Natural killer cell (primary cell): ENCODE measurements around the gene TAB2. TPM values are rescaled to one million over a fixed set of nuclear protein-coding genes. Genes with fewer than 3 reads are reported as not detected.

Experiments
- ATAC-seq, 3 donors: fragments of 150-1000 bp in 2 of 3; fragments of 200-7000 bp in 1 of 3; cut with Tn5 transposase; 1 replicate in 1 of 3; 2 replicates in 2 of 3; pipeline ENCODE4 v1.10.0; 2021; ENCODE audit warnings: mild to moderate bottlenecking in 2 of 3, moderate library complexity in 2 of 3
- DNase-seq, 2 donors: peaks; one replicate each; pipeline versions ENCODE4 v3.0.0 to v3.0.0-alpha.2; 2013 to 2021; ENCODE audit warnings: mixed read lengths in 1 of 2
- H3K27ac ChIP-seq: one replicate; pipeline ENCODE4 v1.5.1; 2013; ENCODE audit warnings: mild to moderate bottlenecking, low read length
- H3K27me3 ChIP-seq: one replicate; pipeline ENCODE4 v1.6.1; 2013; ENCODE audit warnings: low read length; ENCODE audit not compliant: control insufficient read depth, insufficient read depth
- H3K36me3 ChIP-seq: one replicate; pipeline ENCODE4 v1.6.1; 2013; ENCODE audit warnings: low read length; ENCODE audit not compliant: control insufficient read depth, insufficient read depth
- H3K4me1 ChIP-seq: one replicate; pipeline ENCODE4 v1.6.1; 2013; ENCODE audit warnings: low read length; ENCODE audit not compliant: control insufficient read depth, insufficient read depth
- H3K4me3 ChIP-seq: one replicate; pipeline ENCODE4 v1.5.1; 2013; ENCODE audit warnings: low read length
- H3K9me3 ChIP-seq: one replicate; pipeline ENCODE4 v1.6.1; 2013; ENCODE audit warnings: low read length; ENCODE audit not compliant: control insufficient read depth, insufficient read depth
- H3K27ac Mint-ChIP-seq, 2 donors: one replicate each; pipeline ENCODE4 v1.8.0; 2022; ENCODE audit warnings: mild to moderate bottlenecking in 2 of 2, mixed read lengths in 2 of 2, moderate library complexity in 1 of 2
- H3K27me3 Mint-ChIP-seq, 2 donors: one replicate each; pipeline ENCODE4 v1.8.0; 2022; ENCODE audit warnings: low read depth in 2 of 2, mixed read lengths in 2 of 2
- H3K36me3 Mint-ChIP-seq: one replicate; pipeline ENCODE4 v1.8.0; 2022; ENCODE audit warnings: mixed read lengths
- H3K4me1 Mint-ChIP-seq, 2 donors: one replicate each; pipeline ENCODE4 v1.8.0; 2022; ENCODE audit warnings: mixed read lengths in 2 of 2
- H3K4me3 Mint-ChIP-seq: one replicate; pipeline ENCODE4 v1.8.0; 2022; ENCODE audit warnings: mild to moderate bottlenecking, moderate library complexity, mixed read lengths
- H3K9me3 Mint-ChIP-seq, 2 donors: one replicate each; pipeline ENCODE4 v1.8.0; 2022; ENCODE audit warnings: mixed read lengths in 2 of 2
- WGBS: methylation state at CpG from one replicate; pipeline ENCODE4 v1.1.7; 2013; ENCODE audit warnings: missing lambda C conversion rate; ENCODE audit not compliant: insufficient coverage; 5-methylcytosine and 5-hydroxymethylcytosine counted together
- intact Hi-C: fragments of 100-400 bp; cut with micrococcal nuclease; formaldehyde crosslinking; loops from one replicate; pipeline ENCODE4 v1.14.2; 2022
- total RNA-seq, 4 donors: library from RNA; stranded (reverse); fragments of 120-200 nt in 1 of 4; gene quantifications; one replicate each; pipeline versions ENCODE4 v1.2.3 to v1.2.4, GENCODE V29; 2013 to 2022
- TF ChIP-seq, protein P1 (sequence below): fragments of 200-600 bp; IDR thresholded peaks from one replicate; pipeline ENCODE4 v1.8.0; 2022; ENCODE audit warnings: antibody characterized with exemption

The TAB2 gene
- total RNA-seq, 3 donors from 2014 or later (not counting 1 experiment from before 2014, with no cell fraction given), result 65.7 to 74.9 (median 68.9) TPM

DNA sequence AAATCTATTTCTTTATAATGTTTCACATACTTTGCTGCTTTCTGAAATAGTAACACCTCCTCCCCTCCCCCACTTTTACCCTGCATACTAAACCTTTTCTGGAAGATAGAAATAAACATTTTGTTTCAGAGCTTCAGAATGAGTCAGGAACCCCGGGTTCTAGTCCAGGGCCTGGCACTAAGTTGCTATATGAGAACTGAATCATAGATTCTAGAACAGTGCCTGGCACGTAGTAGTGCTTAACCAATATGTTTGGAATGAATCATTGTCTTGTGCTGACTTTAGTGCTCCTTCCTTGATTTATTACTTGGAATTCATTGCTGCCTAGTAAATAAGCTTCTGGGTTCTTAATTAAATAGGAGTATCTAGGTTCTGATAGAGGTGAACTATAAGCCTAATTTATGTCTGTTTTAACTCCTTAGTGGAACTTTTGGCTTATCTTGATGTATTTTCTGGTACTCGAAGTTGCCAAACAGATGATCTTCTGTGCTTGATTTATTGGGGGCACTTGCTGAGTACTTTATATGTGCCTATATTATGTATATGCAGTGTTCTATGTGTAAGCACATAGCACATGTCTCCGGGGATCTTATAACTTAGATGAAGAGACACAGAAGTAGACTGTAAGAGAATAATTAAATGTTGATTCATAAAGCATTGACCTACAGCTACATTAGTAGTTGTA is 18.6 kb downstream of the TAB2 start:
- intact Hi-C loops, result loop anchor here (2.0 kb wide), 1 partner anchor 17 kb away; no protein-coding TSS in a partner anchor
- H3K27me3 Mint-ChIP-seq, result no peaks in the 10 kb centered on the region
- H3K4me3 Mint-ChIP-seq, result peak overlapping the region; percentile 9
- no peaks in the 10 kb centered on the region for H3K36me3 ChIP-seq
- no peaks in the 10 kb centered on the region for H3K27me3 ChIP-seq
- TF ChIP-seq, protein P1, sequence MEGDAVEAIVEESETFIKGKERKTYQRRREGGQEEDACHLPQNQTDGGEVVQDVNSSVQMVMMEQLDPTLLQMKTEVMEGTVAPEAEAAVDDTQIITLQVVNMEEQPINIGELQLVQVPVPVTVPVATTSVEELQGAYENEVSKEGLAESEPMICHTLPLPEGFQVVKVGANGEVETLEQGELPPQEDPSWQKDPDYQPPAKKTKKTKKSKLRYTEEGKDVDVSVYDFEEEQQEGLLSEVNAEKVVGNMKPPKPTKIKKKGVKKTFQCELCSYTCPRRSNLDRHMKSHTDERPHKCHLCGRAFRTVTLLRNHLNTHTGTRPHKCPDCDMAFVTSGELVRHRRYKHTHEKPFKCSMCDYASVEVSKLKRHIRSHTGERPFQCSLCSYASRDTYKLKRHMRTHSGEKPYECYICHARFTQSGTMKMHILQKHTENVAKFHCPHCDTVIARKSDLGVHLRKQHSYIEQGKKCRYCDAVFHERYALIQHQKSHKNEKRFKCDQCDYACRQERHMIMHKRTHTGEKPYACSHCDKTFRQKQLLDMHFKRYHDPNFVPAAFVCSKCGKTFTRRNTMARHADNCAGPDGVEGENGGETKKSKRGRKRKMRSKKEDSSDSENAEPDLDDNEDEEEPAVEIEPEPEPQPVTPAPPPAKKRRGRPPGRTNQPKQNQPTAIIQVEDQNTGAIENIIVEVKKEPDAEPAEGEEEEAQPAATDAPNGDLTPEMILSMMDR, result no peak
- H3K36me3 Mint-ChIP-seq, result no peaks in the 10 kb centered on the region
- ATAC-seq (peak in 1 of 3 donors; percentile 53), DNase-seq (no peak)
- H3K4me1 ChIP-seq, result no peaks in the 10 kb centered on the region
- no peak overlapping the region for H3K4me3 ChIP-seq
- 63% methylated on average over 4 of the region's 4 CpGs for WGBS
- H3K9me3 Mint-ChIP-seq, result no peaks in the 10 kb centered on the region
- peaks cover 71 to 73% of the 10 kb centered on the region in 2 donors for H3K4me1 Mint-ChIP-seq
- H3K27ac Mint-ChIP-seq, result peak overlapping the region; percentile 6 to 45
- H3K9me3 ChIP-seq, result no peaks in the 10 kb centered on the region
- no peak overlapping the region for H3K27ac ChIP-seq

DNA sequence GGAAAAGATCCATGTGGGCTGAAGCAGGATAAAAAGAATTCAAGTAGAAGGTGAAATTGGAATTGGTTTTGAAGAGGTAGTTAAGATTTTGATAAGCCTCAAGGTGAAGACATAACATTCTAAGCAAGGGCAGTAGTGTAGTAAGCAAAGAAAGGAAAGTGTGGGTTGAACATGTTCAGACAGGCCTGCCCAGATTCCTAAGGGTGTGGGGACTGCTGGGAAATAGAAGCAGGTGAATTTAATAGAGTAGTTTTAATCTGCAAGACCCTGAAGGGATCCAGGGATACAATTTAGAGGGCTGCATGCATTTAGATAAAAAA is 19.1 kb downstream of the TAB2 start:
- H3K4me3 Mint-ChIP-seq, result peak overlapping the region; percentile 9
- H3K27me3 Mint-ChIP-seq, result no peaks in the 10 kb centered on the region
- no peak overlapping the region for H3K4me3 ChIP-seq
- H3K27ac ChIP-seq, result no peak overlapping the region
- DNase-seq, result no peak
- H3K9me3 ChIP-seq, result no peaks in the 10 kb centered on the region
- intact Hi-C loops, result no loop called here
- no peaks in the 10 kb centered on the region for H3K36me3 Mint-ChIP-seq
- H3K36me3 ChIP-seq, result no peaks in the 10 kb centered on the region
- H3K9me3 Mint-ChIP-seq, result no peaks in the 10 kb centered on the region
- no peaks in the 10 kb centered on the region for H3K4me1 ChIP-seq
- no peak for ATAC-seq
- peaks cover 71 to 73% of the 10 kb centered on the region in 2 donors for H3K4me1 Mint-ChIP-seq
- H3K27me3 ChIP-seq, result no peaks in the 10 kb centered on the region
- H3K27ac Mint-ChIP-seq, result peak overlapping the region; percentile 6 to 45
- TF ChIP-seq, protein P1, result no peak

DNA sequence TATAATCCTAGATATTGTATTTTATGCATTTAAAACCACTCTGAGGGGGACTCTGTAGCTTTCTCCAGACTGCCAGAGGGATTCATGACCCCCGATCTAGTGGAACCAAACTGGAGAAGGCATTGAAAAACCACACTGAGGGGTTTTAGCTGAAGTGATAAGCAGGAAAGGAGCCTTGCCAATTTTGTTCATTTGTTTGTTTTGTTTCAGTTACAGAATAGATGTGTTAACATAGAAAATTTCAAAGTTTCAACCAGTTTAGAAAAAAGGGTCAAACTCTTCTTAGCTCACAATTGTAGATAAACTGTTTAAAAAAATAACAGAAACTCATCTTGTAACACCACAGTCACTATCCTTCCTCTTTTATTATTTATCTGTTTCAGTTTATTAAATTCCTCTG is 19.8 kb downstream of the TAB2 start:
- H3K36me3 Mint-ChIP-seq, result no peaks in the 10 kb centered on the region
- 25% methylated on average over 1 of the region's 1 CpG for WGBS
- TF ChIP-seq, protein P1, result no peak
- Histone ChIP-seq H3K9me3 (no peaks in the 10 kb centered on the region), H3K36me3 (no peaks in the 10 kb centered on the region), H3K4me3 (no peak overlapping the region), H3K4me1 (no peaks in the 10 kb centered on the region), H3K27me3 (no peaks in the 10 kb centered on the region), H3K27ac (no peak overlapping the region)
- no peak for DNase-seq
- H3K27me3 Mint-ChIP-seq, result no peaks in the 10 kb centered on the region
- no peak overlapping the region for H3K4me3 Mint-ChIP-seq
- H3K27ac Mint-ChIP-seq, result peak overlapping the region in 1 of 2 donors; percentile 19
- peaks cover 71 to 73% of the 10 kb centered on the region in 2 donors for H3K4me1 Mint-ChIP-seq
- ATAC-seq, result no peak
- H3K9me3 Mint-ChIP-seq, result no peaks in the 10 kb centered on the region
- intact Hi-C loops, result no loop called here

DNA sequence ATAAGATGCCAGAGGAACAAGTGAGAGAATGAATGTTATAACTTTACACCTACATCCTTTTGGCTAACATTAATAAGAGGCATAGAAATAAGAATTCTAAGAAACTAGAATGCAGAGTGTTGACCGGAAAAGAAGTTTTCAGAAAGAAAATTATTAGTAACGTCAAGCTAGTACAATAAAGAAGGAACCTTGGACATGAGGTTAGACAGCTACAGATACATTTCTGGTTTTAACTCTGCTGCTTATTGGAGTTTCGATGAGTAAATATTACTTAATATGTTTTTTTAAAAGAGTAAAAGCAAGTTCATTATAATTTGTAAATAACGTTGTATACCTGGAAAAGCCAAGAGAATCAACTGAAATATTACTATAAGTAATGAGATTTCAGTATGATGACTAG is 22.7 kb downstream of the TAB2 start:
- TF ChIP-seq, protein P1, result no peak
- Mint-ChIP-seq H3K36me3 (no peaks in the 10 kb centered on the region), H3K27ac (no peak overlapping the region), H3K4me3 (no peak overlapping the region), H3K4me1 (peaks cover 67 to 69% of the 10 kb centered on the region in 2 donors), H3K9me3 (no peaks in the 10 kb centered on the region), H3K27me3 (no peaks in the 10 kb centered on the region)
- Histone ChIP-seq H3K27me3 (no peaks in the 10 kb centered on the region), H3K4me3 (no peak overlapping the region), H3K9me3 (no peaks in the 10 kb centered on the region), H3K27ac (no peak overlapping the region), H3K4me1 (no peaks in the 10 kb centered on the region), H3K36me3 (no peaks in the 10 kb centered on the region)
- DNase-seq (no peak), ATAC-seq (no peak)
- intact Hi-C loops, result no loop called here
- WGBS, result 81% methylated on average over 2 of the region's 4 CpGs
